H1 (cell line): ENCODE results near the gene LHPP. TPM values are rescaled to one million over a fixed set of nuclear protein-coding genes. Genes with fewer than 3 reads are reported as not detected.

Source experiments
- CTCF ChIA-PET: fragments of 300-600 bp; sonication (Branson Sonifier 250); formaldehyde crosslinking; loops from one replicate; lab custom pipeline; 2021; ENCODE audit not compliant: partially characterized antibody; lab: Charles Lee
- POLR2A ChIA-PET: fragments of 300-600 bp; sonication (Branson Sonifier 250); formaldehyde crosslinking; loops from one replicate; lab custom pipeline; 2021; ENCODE audit warnings: inconsistent platforms; ENCODE audit not compliant: partially characterized antibody; lab: Charles Lee
- DNase-seq, 2 experiments: peaks; one replicate each; pipeline versions ENCODE4 v3.0.0 to v3.0.0-alpha.2; 2010 to 2022; ENCODE audit warnings: low spot score in 2 of 2, low read depth in 1 of 2, mixed read lengths in 1 of 2
- FAIRE-seq: peaks from 2 replicates; lab custom pipeline; 2011; peaks lifted over from hg19 to GRCh38; lab: Jason Lieb, UNC
- H2AFZ ChIP-seq: 2 replicates; pipeline ENCODE4 v1.8.1; 2012; ENCODE audit warnings: low read length, inconsistent platforms
- H2AK5ac ChIP-seq: 2 replicates; pipeline ENCODE4 v1.6.1; 2013; ENCODE audit warnings: low read depth, low read length
- H2BK120ac ChIP-seq: replicated peaks from 2 replicates; pipeline ENCODE3; 2013; ENCODE audit warnings: low read depth, low read length, inconsistent platforms
- H2BK12ac ChIP-seq: 2 replicates; pipeline ENCODE4 v1.6.1; 2013; ENCODE audit warnings: low read depth, low read length
- H2BK15ac ChIP-seq: 2 replicates; pipeline ENCODE4 v1.6.1; 2013; ENCODE audit warnings: low read length
- H2BK20ac ChIP-seq: 2 replicates; pipeline ENCODE4 v1.6.1; 2013; ENCODE audit warnings: low read length
- H2BK5ac ChIP-seq: 2 replicates; pipeline ENCODE4 v1.6.1; 2013; ENCODE audit warnings: low read depth, low read length
- H3K14ac ChIP-seq: 2 replicates; pipeline ENCODE4 v1.6.1; 2013; ENCODE audit warnings: inconsistent platforms; ENCODE audit not compliant: insufficient read length
- H3K18ac ChIP-seq: 2 replicates; pipeline ENCODE4 v1.6.1; 2013; ENCODE audit warnings: low read length; ENCODE audit errors: extremely low read depth
- H3K23ac ChIP-seq: 2 replicates; pipeline ENCODE4 v1.6.1; 2013; ENCODE audit warnings: inconsistent platforms; ENCODE audit not compliant: insufficient read length
- H3K23me2 ChIP-seq: 2 replicates; pipeline ENCODE4 v1.6.1; 2013; ENCODE audit warnings: low read depth, low read length
- H3K27ac ChIP-seq: 2 replicates; pipeline ENCODE4 v1.6.1; 2011; ENCODE audit warnings: low read depth, low read length, inconsistent platforms
- H3K27me3 ChIP-seq, 4 experiments: replicated peaks in 1 of 4; 1 replicate in 1 of 4; 2 replicates in 3 of 4; pipeline versions ENCODE4 v1.6.1 to v1.8.1; 2011 to 2013; ENCODE audit warnings: low read length in 3 of 4, mild to moderate bottlenecking in 3 of 4, inconsistent platforms in 2 of 4, mixed read lengths in 2 of 4, moderate library complexity in 1 of 4; ENCODE audit not compliant: control insufficient read depth in 3 of 4, insufficient read depth in 3 of 4; ENCODE audit errors: extremely low read depth in 1 of 4
- H3K36me3 ChIP-seq, 4 experiments: 2 replicates each; pipeline versions ENCODE4 v1.6.1 to v1.8.1; 2011 to 2013; ENCODE audit warnings: mild to moderate bottlenecking in 4 of 4, low read length in 3 of 4, moderate library complexity in 2 of 4, control low read depth in 1 of 4, inconsistent platforms in 1 of 4; ENCODE audit not compliant: insufficient read depth in 4 of 4, control insufficient read depth in 2 of 4
- H3K4ac ChIP-seq: replicated peaks from 2 replicates; pipeline ENCODE3; 2013; ENCODE audit warnings: low read length, low read depth, mixed read lengths, inconsistent platforms; ENCODE audit not compliant: insufficient read length
- H3K4me1 ChIP-seq, 4 experiments: replicated peaks in 1 of 4; 1 replicate in 1 of 4; 2 replicates in 3 of 4; pipeline versions ENCODE4 v1.6.1 to v1.8.1; 2011 to 2013; ENCODE audit warnings: low read length in 3 of 4, inconsistent platforms in 2 of 4, mixed read lengths in 1 of 4; ENCODE audit not compliant: insufficient read depth in 4 of 4, control insufficient read depth in 3 of 4
- H3K4me2 ChIP-seq, 2 experiments: 2 replicates each; pipeline versions ENCODE4 v1.6.1 to v1.8.1; 2011 to 2013; ENCODE audit warnings: low read depth in 2 of 2, low read length in 2 of 2, control low read depth in 1 of 2, inconsistent platforms in 1 of 2, mild to moderate bottlenecking in 1 of 2; ENCODE audit not compliant: insufficient read depth in 1 of 2
- H3K4me3 ChIP-seq, 4 experiments: fragments of 200-600, 300-600 bp in 1 of 4; sonication (generic), shearing (Covaris generic), sonication (Bioruptor Twin) in 1 of 4; 2 replicates each; pipeline versions ENCODE4 v1.5.1 to v1.8.1; 2011 to 2016; ENCODE audit warnings: low read length in 4 of 4, low read depth in 3 of 4, control low read depth in 2 of 4, inconsistent platforms in 2 of 4, mild to moderate bottlenecking in 2 of 4, mixed read lengths in 1 of 4, moderate library complexity in 1 of 4; ENCODE audit not compliant: insufficient read depth in 2 of 4; ENCODE audit errors: extremely low read depth in 1 of 4
- H3K56ac ChIP-seq: replicated peaks from 2 replicates; pipeline ENCODE3; 2013; ENCODE audit warnings: low read depth, mild to moderate bottlenecking, mixed read lengths, low read length, inconsistent platforms; ENCODE audit not compliant: insufficient read length
- H3K79me1 ChIP-seq: 2 replicates; pipeline ENCODE4 v1.6.1; 2013; ENCODE audit warnings: low read depth, low read length, control low read depth
- H3K79me2 ChIP-seq, 2 experiments: 2 replicates each; pipeline versions ENCODE4 v1.6.1 to v1.8.1; 2012 to 2013; ENCODE audit warnings: low read length in 2 of 2, mild to moderate bottlenecking in 2 of 2, inconsistent platforms in 1 of 2; ENCODE audit not compliant: insufficient read depth in 2 of 2, control insufficient read depth in 1 of 2
- H3K9ac ChIP-seq, 4 experiments: replicated peaks in 1 of 4; 1 replicate in 1 of 4; 2 replicates in 3 of 4; pipeline versions ENCODE4 v1.6.1 to v1.8.1; 2011 to 2013; ENCODE audit warnings: low read depth in 3 of 4, low read length in 3 of 4, control low read depth in 2 of 4, mild to moderate bottlenecking in 2 of 4, moderate library complexity in 2 of 4, inconsistent platforms in 1 of 4; ENCODE audit errors: extremely low read depth in 1 of 4
- H3K9me3 ChIP-seq, 2 experiments: 2 replicates each; pipeline versions ENCODE4 v1.6.1 to v1.8.1; 2012 to 2013; ENCODE audit warnings: mild to moderate bottlenecking in 2 of 2, moderate library complexity in 2 of 2, control low read depth in 1 of 2, inconsistent platforms in 1 of 2, low read depth in 1 of 2, low read length in 1 of 2, mixed read lengths in 1 of 2; ENCODE audit not compliant: insufficient read depth in 2 of 2
- H4K20me1 ChIP-seq, 2 experiments: replicated peaks in 1 of 2; 2 replicates each; pipeline versions ENCODE3 to v1.8.1; 2011 to 2013; ENCODE audit warnings: inconsistent platforms in 2 of 2, low read length in 2 of 2, mild to moderate bottlenecking in 1 of 2; ENCODE audit not compliant: insufficient read depth in 2 of 2, control insufficient read depth in 1 of 2
- H4K5ac ChIP-seq: 2 replicates; pipeline ENCODE4 v1.6.1; 2013; ENCODE audit warnings: low read length, low read depth, mixed read lengths, inconsistent platforms; ENCODE audit not compliant: insufficient read length
- H4K8ac ChIP-seq: 2 replicates; pipeline ENCODE4 v1.8.0; 2013; ENCODE audit warnings: mild to moderate bottlenecking, moderate library complexity, low read length, inconsistent platforms; ENCODE audit not compliant: insufficient read depth; ENCODE audit errors: extremely low read depth
- H4K91ac ChIP-seq: replicated peaks from 2 replicates; pipeline ENCODE3; 2013; ENCODE audit warnings: low read length, mixed read lengths, inconsistent platforms; ENCODE audit not compliant: insufficient read length
- ASH2L ChIP-seq: fragments of 200-600, 300-600 bp; sonication (generic); IDR thresholded peaks from one replicate; pipeline ENCODE4 v1.7.1; 2017; ENCODE audit warnings: low read length
- BACH1 ChIP-seq: IDR thresholded peaks from 2 replicates; pipeline ENCODE4 v1.6.1; 2012; ENCODE audit warnings: low read length, improper control_type of control experiment
- BCL11A ChIP-seq, 2 experiments: IDR thresholded peaks; one replicate each; pipeline ENCODE4 v1.6.1; 2011; ENCODE audit warnings: low read depth in 2 of 2, low read length in 2 of 2, mild to moderate bottlenecking in 2 of 2
- CBX5 ChIP-seq: fragments of 300-800, 300-1000 bp; sonication (generic); IDR thresholded peaks from 2 replicates; pipeline ENCODE4 v1.7.1; 2016; ENCODE audit warnings: antibody characterized with exemption, low read length, low read depth
- GABPA ChIP-seq: IDR thresholded peaks from 2 replicates; pipeline ENCODE4 v1.6.1; 2011; ENCODE audit warnings: mild to moderate bottlenecking, low read length, moderate library complexity, borderline replicate concordance; ENCODE audit not compliant: insufficient read depth
- KDM5A ChIP-seq: fragments of 200-600 bp; IDR thresholded peaks from 2 replicates; pipeline ENCODE4 v1.7.1; 2012; ENCODE audit warnings: mild to moderate bottlenecking, low read length, inconsistent platforms, mixed read lengths
- MAFK ChIP-seq: IDR thresholded peaks from 2 replicates; pipeline ENCODE4 v1.6.1; 2012; ENCODE audit warnings: low read depth, mild to moderate bottlenecking, improper control_type of control experiment, low read length
- POU5F1 ChIP-seq: IDR thresholded peaks from 2 replicates; pipeline ENCODE4 v1.6.1; 2011; ENCODE audit warnings: low read depth, mild to moderate bottlenecking, low read length, moderate library complexity
- SP2 ChIP-seq: IDR thresholded peaks from 2 replicates; pipeline ENCODE4 v1.6.1; 2012; ENCODE audit warnings: mild to moderate bottlenecking, low read length, inconsistent platforms
- SP4 ChIP-seq: IDR thresholded peaks from 2 replicates; pipeline ENCODE4 v1.6.1; 2012; ENCODE audit warnings: low read length, inconsistent platforms
- TEAD4 ChIP-seq: IDR thresholded peaks from 2 replicates; pipeline ENCODE4 v1.6.1; 2012; ENCODE audit warnings: low read depth, low read length, inconsistent platforms, mixed read lengths
- USF2 ChIP-seq: IDR thresholded peaks from 2 replicates; pipeline ENCODE4 v1.6.1; 2011; ENCODE audit warnings: low read length, improper control_type of control experiment
- ZNF274 ChIP-seq: IDR thresholded peaks from 2 replicates; pipeline ENCODE4 v1.7.0; 2012; ENCODE audit warnings: low read length, borderline replicate concordance; ENCODE audit errors: extremely low read depth
- WGBS, 2 experiments: shearing (Covaris generic) in 1 of 2; methylation state at CpG; one replicate each; pipeline versions ENCODE4 v1.1.6 to v1.1.7; 2013 to 2015; ENCODE audit warnings: low lambda C conversion rate in 2 of 2, mixed read lengths in 2 of 2, inconsistent platforms in 1 of 2, low coverage in 1 of 2, missing lambda C conversion rate in 1 of 2; ENCODE audit not compliant: insufficient replicate concordance in 2 of 2, insufficient coverage in 1 of 2, insufficient read length in 1 of 2; ENCODE audit errors: extremely low coverage in 1 of 2, missing lambda C conversion rate in 1 of 2; 5-methylcytosine and 5-hydroxymethylcytosine counted together
- polyA plus RNA-seq, 7 experiments: library from polyadenylated mRNA; depleted of rRNA in 3 of 7; stranded (reverse) in 5 of 7; unstranded in 2 of 7; fragments of >200 nt in 5 of 7; fragments of 200-250 nt in 2 of 7; gene quantifications; 1 replicate in 5 of 7; 2 replicates in 1 of 7; 4 replicates in 1 of 7; pipeline versions ENCODE4 v1.2.1 to v1.2.3, GENCODE V29; 2011 to 2013; ENCODE audit warnings: missing spikeins in 2 of 7, mixed read lengths in 2 of 7
- total RNA-seq: library from RNA; stranded (reverse); fragmentation: NEBNext Ultra II Directional; extraction: Animal tissue kit (Norgen Biotek cat#: 25700); gene quantifications from 2 replicates; pipeline ENCODE4 v1.2.1, GENCODE V29; 2021

Gene LHPP
- total and polyA plus RNA-seq, 2 of the 8 experiments (the other 6 are each of a cell fraction or from before 2014, with no cell fraction given): 26.0 to 45.0 TPM

GRCh38 chr10:124570646-124571045, 109.0 kb downstream of the LHPP start:
- Histone ChIP-seq H3K4ac (no peak overlapping the region), H3K36me3 (no peaks in the 10 kb centered on the region), H2BK120ac (no peak overlapping the region), H3K4me1 (peaks cover 0 to under 1% (median under 1%) of the 10 kb centered on the region in 4 experiments; a peak in 3 of 7 replicates), H3K4me2 (no peak overlapping the region), H3K9ac (no peak overlapping the region), H3K27me3 (no peaks in the 10 kb centered on the region), H3K23ac (no peak overlapping the region), H2BK15ac (no peak overlapping the region), H3K79me2 (no peaks in the 10 kb centered on the region), H2BK20ac (no peak overlapping the region), H2BK5ac (no peak overlapping the region), H3K23me2 (no peaks in the 10 kb centered on the region), H2AFZ (no peak overlapping the region), H3K56ac (no peak overlapping the region), H4K5ac (no peak overlapping the region), H3K79me1 (no peaks in the 10 kb centered on the region), H3K18ac (no peak overlapping the region), H3K27ac (no peak overlapping the region), H4K8ac (no peak overlapping the region), H2BK12ac (no peak overlapping the region), H4K91ac (no peak overlapping the region), H3K4me3 (no peak overlapping the region), H4K20me1 (peaks cover 0 to 5% of the 10 kb centered on the region in 2 experiments), H3K9me3 (0 out of 4 replicates have a peak, but pooled peaks cover 0 to 4% of the 10 kb centered on the region in 2 experiments), H2AK5ac (no peak overlapping the region), H3K14ac (no peak overlapping the region)
- WGBS, 2 experiments: 86% methylated on average over 9 of the region's 9 CpGs; no CpG with 5 or more reads in 1 of the 2 experiments
- no peak for FAIRE-seq
- no peak for DNase-seq
- CTCF ChIA-PET: interaction anchor here (1.2 to 27.9 kb wide), 2 partner anchors 33 to 171 kb away, joined by 3 to 681 read pairs; no protein-coding TSS in a partner anchor
- POLR2A ChIA-PET: no interaction called here
- TF ChIP-seq POU5F1 (no peak), TEAD4 (no peak), SP2 (no peak), USF2 (no peak), CBX5 (no peak), BACH1 (no peak), GABPA (no peak), MAFK (no peak), ASH2L (no peak), BCL11A (IDR thresholded peaks at IDR 0.05; ENCODE audit: low read depth in 2 of 2, low read length in 2 of 2) (no peak), SP4 (no peak), KDM5A (no peak), ZNF274 (no peak)
